Ureter (tissue), 1 donor: ENCODE results near the gene DNAJB6. TPM values are rescaled to one million over a fixed set of nuclear protein-coding genes. Genes with fewer than 3 reads are reported as not detected.
A peak's percentile ranks its signal among the peaks of the same experiment; 100 is the strongest.
"Not testable (repeated sequence)": the region's sequence is repeated elsewhere in the genome, so short reads cannot be mapped to it uniquely, and the experiment has no call there.

Source experiments
- DNase-seq: peaks from one replicate; pipeline ENCODE4 v3.0.0-alpha.2; 2020; ENCODE audit warnings: low spot score
- total RNA-seq: library from RNA; stranded (reverse); gene quantifications from one replicate; pipeline ENCODE4 v1.2.4, GENCODE V29; 2023
- donor health status: DM: yes; HTN: yes; CAD: no.

The DNAJB6 gene
- total RNA-seq, 1 donor from 2014 or later: 103 TPM

DNA sequence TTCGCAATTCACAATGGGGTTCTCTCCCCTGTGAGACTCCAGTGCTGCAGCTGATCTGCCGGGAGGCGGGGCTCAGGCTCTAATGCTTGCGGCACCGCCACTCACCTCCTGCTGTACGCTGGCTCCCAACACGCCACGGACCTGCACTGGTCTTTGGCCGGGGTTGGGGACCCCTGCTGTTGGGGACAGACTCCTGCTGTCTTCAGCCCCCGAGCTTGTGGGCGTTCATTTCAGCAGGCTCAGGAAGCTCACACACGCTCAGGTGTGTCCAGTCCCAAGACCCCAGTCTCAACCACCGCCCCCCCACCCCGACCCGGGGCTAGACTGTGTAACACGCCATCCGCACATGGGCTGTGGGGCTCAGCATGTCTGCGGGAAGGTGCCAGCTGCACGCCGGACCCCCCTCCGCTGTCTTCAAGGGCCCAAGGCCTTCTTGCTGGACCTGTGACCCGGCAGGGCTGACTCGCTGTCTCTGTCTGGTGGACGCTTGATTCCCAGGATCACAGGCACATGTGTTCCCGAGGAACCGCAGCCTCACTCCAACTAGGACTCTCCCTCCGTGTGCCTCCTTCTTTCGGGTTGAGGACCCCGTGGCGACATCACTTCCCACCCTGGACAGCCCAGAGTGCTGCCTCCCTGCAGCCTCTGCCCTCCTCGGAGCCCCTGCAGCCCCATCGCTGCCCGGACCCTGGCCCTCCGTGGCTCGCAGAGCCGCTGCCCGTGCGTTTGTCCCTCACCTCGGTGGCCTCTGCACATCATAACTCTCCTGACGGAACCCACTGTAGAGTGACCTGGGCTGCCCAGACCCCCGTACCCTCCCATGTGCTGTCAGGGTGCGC, 106.4 kb downstream of the DNAJB6 start:
- no peak for DNase-seq

DNA sequence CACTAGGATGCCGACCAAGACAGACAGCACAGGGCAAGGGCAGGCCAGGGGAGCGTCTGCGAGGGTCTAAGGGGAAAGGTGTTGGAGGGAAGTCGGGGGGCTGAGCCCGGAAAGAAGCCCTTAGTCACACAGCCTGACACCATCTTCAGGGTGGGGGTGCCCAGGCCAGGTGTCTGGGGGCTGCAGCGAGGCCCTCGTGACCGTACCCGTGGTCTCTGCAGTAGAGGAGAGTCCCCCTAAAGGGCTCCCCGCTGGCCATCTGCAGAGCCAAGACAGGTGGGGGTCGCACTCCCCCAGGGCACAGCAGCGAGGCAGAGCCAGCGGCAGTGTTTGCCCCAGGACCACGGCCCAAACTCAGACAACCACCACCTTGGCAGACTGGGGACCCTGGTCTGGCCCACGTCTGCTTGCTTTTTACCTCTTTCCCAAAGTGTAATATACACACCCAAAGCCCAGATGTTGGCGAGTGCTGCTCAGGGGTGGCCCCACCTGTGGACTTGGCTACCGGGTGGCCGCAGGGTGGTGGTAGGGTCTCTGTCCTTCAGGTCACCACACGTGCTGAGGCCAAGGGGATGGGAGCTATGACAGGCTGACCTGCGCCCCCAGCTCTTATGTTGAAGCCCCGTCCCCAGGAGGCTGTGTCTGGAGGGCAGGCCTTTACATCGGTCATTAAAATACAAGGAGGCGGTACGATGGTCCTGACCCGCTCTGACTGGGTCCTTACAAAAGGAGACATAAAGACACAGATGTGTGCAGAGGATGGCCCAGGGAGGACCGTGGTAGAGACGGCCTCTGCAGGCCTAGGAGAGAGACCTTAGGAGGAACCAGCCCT, 107.4 kb downstream of the DNAJB6 start:
- DNase-seq: no peak

DNA sequence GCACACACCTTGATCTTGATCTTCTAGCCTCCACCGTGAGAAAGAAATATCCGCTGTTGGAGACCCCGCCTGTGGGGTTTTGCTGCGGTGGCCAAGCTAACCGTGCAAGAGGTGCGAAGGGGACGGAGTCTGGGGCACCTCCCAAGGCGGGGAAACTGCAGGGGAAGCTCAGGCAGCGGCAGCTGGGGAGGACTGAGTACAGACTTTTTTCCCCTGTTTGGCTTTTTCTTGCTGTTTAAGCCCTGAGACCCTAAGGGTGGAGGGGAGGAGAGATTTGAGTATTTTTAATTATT, 108.0 kb downstream of the DNAJB6 start:
- no peak for DNase-seq

DNA sequence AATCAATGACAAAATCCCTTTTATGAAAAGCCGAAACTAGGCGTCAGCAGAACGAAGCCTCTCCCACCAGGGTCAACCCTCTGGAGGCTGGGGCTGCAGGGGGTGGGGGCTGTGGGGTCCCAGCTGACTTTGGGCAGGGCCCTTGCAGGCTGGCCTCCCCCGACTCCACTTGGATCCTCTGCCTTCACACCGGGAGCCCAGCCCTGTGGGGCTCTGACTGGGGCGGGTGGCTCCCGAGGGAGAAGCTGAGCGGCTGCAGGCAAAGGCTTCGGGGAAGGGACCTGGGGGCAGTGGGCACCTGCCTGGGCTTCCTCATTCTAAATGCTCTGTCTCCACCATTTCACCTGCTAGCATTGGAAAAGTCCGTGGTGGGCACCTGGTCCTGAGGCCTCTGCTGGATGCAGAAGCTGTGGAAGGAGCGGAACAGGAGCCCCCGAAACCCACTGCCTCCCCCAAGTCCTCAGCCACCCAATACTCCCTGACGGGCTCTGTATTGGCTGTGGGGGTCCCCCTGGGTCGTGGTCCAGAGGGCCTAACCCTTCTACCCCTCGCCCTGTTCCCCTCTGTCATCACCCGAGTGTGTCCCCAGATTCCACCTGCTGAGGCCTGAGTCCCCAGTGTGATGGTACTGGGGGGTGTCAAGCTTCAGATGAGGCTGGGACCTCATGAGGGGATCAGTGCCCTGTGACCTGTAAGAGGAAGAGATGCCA, 108.6 kb downstream of the DNAJB6 start:
- no peak for DNase-seq

DNA sequence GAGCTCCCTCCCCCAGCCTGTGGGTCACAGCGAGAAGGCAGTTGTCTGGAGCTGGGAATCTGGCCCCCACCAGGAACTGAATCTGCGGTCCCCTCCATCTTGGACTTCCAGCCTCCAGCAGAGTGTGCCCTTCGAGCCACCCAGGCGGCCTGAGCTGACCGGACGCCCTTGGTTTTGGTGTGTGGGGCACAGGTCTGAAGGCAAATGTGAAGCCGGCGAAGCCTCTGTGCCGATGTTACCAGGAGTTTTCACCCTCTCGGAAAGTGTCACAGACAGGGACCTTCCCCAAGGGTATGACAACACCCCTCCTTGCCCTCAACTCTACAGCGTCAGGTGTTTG, 109.1 kb downstream of the DNAJB6 start:
- no peak for DNase-seq

DNA sequence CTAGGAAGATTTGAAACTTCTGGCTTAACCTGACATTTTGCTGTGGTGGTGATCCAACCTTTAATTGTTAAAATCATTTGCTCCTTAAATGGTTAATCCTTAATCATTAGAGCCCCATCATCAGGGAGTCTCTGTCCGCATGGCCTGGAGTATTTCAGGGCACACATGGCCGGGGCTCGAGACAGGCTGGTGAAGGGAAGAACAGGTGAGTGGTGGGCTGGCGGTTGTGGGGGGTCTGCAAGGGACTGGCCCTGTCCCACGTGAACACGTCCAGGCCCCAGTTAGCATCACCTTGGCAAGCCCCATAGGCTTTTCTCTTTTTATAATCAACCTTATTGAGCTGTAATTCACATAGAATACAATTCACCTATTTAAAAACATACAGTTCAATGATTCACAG, 109.5 kb downstream of the DNAJB6 start:
- no peak for DNase-seq

DNA sequence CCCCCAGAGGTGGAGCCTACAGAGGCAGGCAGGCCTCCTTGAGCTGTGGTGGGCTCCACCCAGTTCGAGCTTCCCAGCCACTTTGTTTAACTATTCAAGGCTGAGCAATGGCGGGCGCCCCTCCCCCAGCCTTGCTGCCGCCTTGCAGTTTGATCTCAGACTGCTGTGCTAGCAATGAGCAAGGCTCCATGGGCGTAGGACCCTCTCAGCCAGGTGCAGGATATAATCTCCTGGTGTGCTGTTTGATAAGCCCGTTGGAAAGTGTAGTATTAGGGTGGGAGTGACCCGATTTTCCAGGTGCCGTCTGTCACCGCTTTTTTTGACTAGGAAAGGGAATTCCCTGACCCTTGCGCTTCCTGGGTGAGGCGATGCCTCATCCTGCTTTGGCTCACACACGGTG, 117.2 kb downstream of the DNAJB6 start:
- DNase-seq: not testable (repeated sequence)

DNA sequence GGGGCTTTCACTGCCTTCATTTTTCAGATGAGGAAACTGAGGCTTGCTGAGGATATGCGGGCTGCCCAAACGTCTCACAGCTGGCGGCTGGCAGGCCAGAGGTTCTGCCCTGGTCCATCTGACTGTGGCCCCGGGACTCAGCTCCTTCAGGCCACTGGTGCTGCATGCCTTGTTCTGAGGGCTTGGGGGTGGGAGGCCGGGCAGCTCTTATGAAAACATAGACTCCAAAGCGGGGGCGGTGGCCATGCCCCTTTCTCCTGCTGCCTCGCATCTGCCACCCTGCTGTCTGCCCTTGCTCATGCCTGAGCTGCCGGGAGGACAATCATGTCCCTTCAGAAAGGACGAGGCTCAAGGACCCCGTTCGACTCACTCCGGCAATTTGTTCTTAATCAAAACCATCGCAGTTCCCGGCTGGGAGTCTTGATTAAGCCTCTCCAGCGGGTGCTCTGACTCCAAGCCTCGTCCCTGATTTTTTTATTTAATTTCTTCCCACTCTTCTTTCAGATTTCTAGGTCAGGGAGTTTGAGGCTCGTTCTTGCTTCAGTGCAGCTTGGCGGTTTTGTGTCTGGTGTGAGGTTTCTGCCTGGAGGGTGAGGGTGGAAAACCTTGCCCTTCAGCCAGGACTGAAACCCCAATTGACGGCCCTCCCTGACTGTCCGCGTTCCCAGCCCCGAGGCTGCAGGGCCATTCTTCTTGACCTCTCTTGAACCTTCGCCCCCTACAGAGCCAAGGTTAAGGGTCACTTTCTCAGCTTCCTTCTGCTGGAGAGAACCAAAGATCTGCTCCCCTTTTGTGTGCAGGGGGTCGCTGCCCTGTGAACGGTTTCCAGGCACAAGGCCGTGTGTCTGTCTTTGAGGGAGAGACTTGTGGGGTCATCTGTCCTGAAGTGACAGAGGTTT, 120.8 kb downstream of the DNAJB6 start:
- no peak for DNase-seq

DNA sequence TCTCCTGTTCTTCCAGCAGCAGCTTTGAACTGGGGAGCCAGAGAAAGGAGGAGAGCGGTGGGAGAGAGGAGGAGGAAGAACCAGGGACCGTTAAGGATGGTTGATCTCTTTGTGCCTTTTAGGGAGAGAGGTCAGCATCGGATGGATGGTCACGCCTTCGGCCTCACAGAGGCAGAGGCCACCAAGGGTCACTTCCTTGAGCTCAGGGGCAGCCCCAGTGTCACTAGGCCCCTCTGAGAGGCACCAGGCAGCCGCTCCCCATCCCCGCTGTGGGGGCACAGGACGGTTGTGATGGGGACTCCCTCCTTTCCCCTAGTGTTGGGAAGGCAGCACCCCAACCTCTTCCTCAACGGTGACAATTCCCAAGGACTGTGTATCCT, 121.4 kb downstream of the DNAJB6 start:
- no peak for DNase-seq

DNA sequence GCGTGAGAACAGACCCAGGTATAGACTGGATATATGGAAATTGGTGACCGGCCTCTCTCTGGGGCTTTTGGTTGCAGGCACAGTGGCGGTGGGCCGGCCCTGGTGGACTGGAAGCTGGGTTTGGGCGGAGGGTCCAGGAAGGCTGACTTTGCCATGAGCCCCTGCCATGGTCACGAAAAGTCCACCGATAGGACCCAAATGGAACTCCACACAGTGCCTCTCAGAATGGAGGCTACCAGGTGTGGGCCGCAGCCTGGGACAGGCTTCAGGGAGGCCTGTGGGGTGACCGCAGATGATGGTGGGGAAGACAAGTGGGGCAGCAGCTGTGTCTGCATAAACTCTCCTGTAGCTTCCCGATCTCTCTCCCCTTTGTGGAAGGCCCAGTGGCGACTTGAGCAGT, 123.2 kb downstream of the DNAJB6 start:
- no peak for DNase-seq

DNA sequence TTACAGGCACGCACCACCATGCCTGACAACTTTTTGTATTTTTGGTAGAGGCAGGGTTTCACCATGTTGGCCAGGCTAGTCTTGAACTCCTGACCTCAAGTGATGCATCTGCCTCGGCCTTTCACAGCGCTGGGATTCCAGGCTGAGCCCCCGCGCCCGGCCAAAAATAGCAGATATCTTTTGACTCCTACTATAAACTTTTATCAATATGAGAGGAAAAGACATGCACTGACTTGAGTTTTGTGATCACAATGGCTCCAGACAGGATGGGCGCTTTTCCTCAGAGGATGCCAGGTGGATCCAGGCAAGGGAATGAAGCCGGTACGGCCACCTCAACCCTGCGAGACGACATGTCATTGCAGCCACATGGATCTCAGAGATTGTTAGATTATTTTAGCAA, 123.9 kb downstream of the DNAJB6 start:
- DNase-seq: no peak

DNA sequence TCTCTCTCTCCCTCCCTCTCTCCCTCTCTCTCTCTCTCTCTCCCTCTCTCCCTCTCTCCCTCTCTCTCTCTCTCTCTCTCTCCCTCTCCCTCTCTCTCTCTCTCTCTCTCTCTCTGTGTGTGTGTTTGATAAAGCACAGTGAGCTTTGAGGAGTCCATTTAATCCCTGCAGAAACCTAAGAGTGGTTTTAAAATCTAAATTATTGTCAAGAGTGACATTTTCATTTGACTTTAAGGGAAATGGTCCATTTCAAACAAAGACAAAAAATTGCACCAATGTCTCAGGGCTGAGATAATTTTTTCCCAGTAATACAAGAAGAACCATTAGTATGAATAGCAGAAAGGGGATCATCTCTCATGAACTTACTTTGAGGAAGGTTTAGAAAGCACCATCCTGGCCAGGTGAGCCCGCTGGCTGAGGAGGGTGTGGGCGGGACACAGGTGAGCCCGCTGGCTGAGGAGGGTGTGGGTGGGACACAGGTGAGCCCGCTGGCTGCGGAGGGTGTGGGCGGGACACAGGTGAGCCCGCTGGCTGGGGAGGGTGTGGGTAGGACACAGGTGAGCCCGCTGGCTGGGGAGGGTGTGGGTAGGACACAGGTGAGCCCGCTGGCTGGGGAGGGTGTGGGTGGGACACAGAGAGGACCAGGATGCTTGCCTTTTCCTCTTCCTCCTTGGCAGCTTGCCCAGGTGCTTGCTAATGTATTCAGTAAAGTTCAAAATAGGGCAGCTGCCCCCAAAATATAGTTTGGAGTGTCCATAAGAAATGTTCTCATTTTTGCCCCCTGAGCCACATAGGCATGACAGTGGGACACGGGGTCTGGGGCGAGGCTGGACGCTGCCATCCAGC, 125.0 kb downstream of the DNAJB6 start:
- peak; percentile 45 for DNase-seq

DNA sequence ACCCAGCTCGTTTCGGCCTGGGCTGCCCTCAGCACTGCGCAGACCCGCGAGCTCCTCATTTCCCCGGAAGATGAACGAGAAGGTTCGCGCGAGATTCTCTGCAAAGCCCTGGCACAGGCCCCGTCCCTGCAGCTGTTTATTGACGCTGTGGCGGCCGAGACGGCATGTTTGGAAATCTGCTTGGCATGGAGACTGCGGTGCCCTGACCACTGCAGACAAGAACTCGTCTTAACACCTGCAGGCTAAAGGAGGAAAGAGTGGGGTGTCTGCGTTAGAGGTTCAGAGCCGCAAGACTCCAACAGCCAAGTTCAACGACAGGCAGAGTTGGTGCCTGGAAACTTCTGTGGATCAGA, 125.6 kb downstream of the DNAJB6 start:
- peak; percentile 41 for DNase-seq

DNA sequence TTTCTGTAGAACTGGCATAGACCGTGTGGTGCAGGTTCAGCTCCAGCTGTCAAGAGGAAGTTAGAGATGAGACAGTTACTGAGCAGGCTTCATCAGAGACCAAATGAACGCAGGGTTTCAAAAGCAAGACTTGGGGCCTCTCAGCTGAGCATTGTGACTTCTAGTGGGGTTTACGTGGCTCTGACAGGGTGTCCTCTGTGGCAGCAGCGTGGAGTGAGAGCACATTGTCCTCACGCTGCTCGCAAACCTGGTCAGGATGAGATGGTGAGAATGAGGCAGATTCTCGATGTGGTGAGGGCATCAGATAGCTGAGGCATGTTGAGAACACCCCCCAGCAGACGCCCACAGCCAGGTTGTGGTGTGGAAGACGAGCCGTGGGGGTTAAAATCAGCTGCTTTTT, 126.0 kb downstream of the DNAJB6 start:
- no peak for DNase-seq

DNA sequence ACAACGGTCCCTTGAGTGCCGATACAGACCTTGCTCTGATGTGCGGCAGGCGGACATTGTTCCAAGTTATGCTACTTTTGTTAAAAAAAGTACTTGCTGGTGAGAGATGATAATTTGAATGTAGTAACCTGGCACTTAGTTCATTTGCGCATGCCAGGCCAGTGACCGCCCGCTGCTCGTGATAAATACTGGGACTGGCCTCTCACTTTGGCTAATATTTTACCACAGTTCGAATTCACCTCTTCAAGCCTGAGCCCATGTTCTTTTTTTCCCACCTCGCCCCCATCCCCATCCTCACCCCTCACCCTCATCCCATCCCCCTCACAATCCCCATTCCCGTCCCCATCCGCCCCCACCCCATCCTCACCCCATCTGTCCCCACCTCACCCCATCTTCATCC, 126.4 kb downstream of the DNAJB6 start:
- no peak for DNase-seq

DNA sequence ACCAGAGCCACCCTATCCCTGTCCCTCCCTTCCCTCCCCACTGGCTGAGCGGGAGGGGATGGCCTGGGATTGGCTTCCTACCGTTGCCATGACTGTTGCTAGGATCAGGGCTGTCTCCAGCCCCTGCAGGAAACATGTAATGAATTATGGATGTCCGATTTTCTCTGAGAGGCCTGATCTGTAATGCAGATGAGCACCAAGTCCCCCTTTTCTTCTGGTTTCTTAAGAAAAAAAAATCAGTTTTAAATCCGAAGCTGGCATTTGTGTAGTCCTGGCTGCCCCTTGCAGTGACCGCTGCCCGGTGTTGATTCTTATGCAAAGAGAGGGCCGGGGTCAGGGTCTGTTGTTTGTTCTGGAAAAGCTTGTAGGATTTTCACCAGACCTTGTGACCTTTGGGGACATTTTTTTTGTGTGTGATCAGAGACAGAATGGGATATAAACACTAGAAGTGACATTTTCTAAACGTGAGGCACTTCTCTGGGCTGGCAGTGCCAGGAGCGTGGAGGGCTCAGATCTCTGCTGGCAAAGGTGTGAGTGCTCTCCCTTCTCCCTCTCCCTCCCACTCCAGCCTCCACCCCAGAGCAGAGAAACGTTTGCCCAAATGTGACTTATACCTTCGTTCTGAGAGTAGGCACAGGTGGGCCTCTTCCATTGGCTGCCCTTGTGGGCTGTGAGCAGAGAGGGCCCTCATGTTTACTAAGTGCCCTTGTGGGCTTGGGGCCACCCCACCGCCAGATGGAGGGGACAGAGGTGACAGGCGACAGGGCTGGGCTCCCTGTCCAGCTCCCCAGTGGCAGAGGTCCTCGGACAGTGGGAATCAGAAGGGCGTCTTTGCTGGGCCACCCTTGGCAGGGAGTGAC, 127.5 kb downstream of the DNAJB6 start:
- DNase-seq: peak; percentile 15

DNA sequence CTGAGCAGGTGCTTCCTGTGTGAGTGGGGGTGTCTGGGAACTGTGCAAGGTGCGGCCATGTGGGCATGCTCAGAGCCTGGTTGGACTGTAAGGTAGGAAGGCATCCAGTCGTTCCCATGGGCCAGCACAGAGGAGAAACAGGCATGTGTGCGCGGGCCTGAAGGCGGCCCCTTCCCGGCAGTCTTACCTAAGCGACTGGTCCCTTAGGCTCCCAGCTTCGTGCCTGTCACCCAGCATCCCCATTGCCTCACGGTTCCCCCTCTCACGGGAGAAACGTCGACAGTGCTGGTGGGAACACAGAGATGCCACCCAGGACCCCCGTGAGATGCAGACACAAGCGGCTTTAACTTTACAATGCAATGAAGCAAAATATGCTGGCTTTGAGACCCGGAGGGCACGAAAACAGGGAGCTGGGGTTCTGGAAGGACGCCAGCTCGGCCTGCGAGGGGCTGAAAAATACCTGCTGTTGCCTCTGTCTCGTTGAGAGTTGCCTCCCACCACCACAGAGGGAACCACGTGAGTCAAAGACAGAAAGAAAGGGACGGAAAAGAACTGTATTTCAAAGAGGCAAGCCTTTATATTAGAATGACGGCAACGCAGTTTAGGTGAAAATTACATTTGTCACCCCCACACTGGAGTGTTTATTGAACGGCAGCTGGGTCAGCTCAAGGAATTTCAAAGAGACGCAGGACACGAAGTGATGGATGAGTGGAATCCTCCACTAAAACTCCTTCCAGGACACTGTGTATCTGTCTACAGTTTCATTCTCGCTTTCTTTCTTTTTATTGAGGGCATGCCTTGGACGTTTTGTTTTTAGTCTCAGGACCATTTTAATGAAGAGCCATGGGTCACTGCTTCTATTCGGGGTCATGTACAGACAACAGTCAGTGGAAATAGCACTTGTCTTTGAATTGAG, 128.4 kb downstream of the DNAJB6 start:
- no peak for DNase-seq

DNA sequence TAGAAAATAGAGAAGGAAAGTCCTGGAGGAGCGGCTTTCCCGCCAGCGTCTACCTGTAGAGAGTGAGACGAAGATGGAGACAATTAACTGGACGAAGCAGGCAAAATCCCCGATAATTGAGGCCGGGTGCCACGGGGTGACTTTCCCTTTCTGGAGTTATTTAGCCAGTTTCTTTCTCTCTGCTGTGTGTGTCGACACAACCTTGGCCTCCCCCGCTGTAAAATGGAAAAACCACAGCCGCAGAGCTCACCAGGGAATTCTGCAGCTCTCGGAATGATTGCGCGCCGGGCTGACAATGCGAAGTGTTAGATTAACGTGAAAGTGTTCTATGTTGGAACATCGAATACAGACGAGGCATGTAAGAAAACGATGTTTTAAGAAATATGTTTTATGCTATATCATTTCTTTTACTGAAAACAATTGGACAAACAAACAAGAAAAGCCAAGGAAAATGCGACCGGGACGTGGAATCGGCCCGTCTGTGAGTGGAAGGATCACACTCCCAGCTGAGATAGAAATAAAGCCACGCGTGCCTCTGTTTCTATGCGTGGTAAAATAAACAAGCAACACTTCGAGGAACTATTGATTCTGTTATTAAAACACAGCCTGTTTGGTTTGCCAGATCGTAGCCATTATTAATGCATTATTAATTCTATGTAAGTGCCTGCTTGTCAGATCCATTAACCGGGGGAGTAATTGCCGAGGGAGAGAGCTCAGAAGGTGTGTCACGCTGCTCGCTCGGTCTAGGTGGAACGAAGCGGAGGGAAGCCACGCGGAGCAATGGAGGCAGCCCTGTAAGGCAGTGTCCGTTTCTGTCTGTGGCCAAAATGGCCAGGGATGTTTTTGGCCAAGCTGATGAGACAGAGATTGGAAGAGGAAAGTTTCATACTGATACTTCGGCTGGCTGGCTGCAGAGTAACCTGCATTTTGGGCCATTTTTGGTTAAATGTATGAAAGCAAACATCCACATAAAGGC, 129.4 kb downstream of the DNAJB6 start:
- peak; percentile 1 for DNase-seq
